SK-N-SH (cell line): Measurements from ENCODE around the gene MRPS5. TPM values are rescaled to one million over a fixed set of nuclear protein-coding genes. Genes with fewer than 3 reads are reported as not detected.

Experiments
- CTCF ChIA-PET: fragments of 300-600, 350-600 bp; formaldehyde crosslinking; extraction: SDS; loops from one replicate; lab custom pipeline; 2021; lab: Yijun Ruan, JAX
- POLR2A ChIA-PET: fragments of 350-600 bp; sonication (Branson Sonifier 250); formaldehyde crosslinking; extraction: SDS; loops from one replicate; lab custom pipeline; 2020; ENCODE audit warnings: antibody characterized with exemption, inconsistent platforms; lab: Yijun Ruan, JAX
- DNase-seq: peaks from one replicate; pipeline ENCODE4 v3.0.0; 2012
- H2AFZ ChIP-seq: fragments of 200-600 bp; sonication (generic); 2 replicates; pipeline ENCODE4 v1.8.1; 2016; ENCODE audit warnings: antibody characterized with exemption, mild to moderate bottlenecking, low read depth
- H3F3A ChIP-seq: fragments of 200-600 bp; sonication (generic); replicated peaks from 2 replicates; pipeline ENCODE3; 2016; ENCODE audit warnings: antibody characterized with exemption, mild to moderate bottlenecking; ENCODE audit not compliant: insufficient read depth
- H3K27ac ChIP-seq, 2 experiments: fragments of 200-500 bp in 1 of 2; fragments of 200-600 bp in 1 of 2; sonication (Bioruptor generic) in 1 of 2; sonication (generic), shearing (Covaris generic) in 1 of 2; 2 replicates each; pipeline versions ENCODE4 v1.5.1 to v1.6.1; 2014 to 2016; ENCODE audit warnings: low read depth in 2 of 2, inconsistent platforms in 1 of 2, low read length in 1 of 2, mild to moderate bottlenecking in 1 of 2, mixed read lengths in 1 of 2
- H3K27me3 ChIP-seq: fragments of 200-600 bp; sonication (generic), shearing (Covaris generic); 2 replicates; pipeline ENCODE4 v1.6.1; 2016; ENCODE audit warnings: mixed run types; ENCODE audit not compliant: insufficient read depth
- H3K36me3 ChIP-seq, 2 experiments: fragments of 200-500 bp in 1 of 2; fragments of 200-600 bp in 1 of 2; sonication (Bioruptor generic) in 1 of 2; sonication (generic) in 1 of 2; replicated peaks in 1 of 2; 2 replicates each; pipeline versions ENCODE3 to v1.5.1; 2014 to 2016; ENCODE audit warnings: low read length in 1 of 2, mild to moderate bottlenecking in 1 of 2; ENCODE audit not compliant: insufficient read depth in 2 of 2, control insufficient read depth in 1 of 2
- H3K4me1 ChIP-seq, 2 experiments: fragments of 200-500 bp in 1 of 2; fragments of 200-600 bp in 1 of 2; sonication (Bioruptor generic) in 1 of 2; sonication (generic), shearing (Covaris generic) in 1 of 2; 2 replicates each; pipeline versions ENCODE4 v1.5.1 to v1.6.1; 2014 to 2016; ENCODE audit warnings: low read depth in 1 of 2, low read length in 1 of 2, mixed run types in 1 of 2; ENCODE audit not compliant: insufficient read depth in 2 of 2, control insufficient read depth in 1 of 2
- H3K4me2 ChIP-seq: fragments of 200-600 bp; sonication (generic), shearing (Covaris generic); 2 replicates; pipeline ENCODE4 v1.6.1; 2017; ENCODE audit warnings: mixed run types
- H3K4me3 ChIP-seq, 2 experiments: fragments of 200-500 bp in 1 of 2; fragments of 200-600 bp in 1 of 2; sonication (Bioruptor generic) in 1 of 2; sonication (generic), shearing (Covaris generic) in 1 of 2; 2 replicates each; pipeline versions ENCODE4 v1.5.1 to v1.8.1; 2014 to 2016; ENCODE audit warnings: low read depth in 2 of 2, inconsistent platforms in 1 of 2, low read length in 1 of 2, mild to moderate bottlenecking in 1 of 2, mixed read lengths in 1 of 2, moderate library complexity in 1 of 2
- H3K79me2 ChIP-seq: fragments of 200-600 bp; sonication (generic); 2 replicates; pipeline ENCODE4 v1.8.1; 2017; ENCODE audit warnings: mild to moderate bottlenecking; ENCODE audit not compliant: insufficient read depth
- H3K9ac ChIP-seq: fragments of 200-600 bp; sonication (generic); 2 replicates; pipeline ENCODE4 v1.6.1; 2017; ENCODE audit warnings: mixed run types
- H3K9me2 ChIP-seq: fragments of 200-600 bp; sonication (generic); 2 replicates; pipeline ENCODE4 v1.6.1; 2017; ENCODE audit warnings: mixed run types
- H3K9me3 ChIP-seq: fragments of 200-600 bp; sonication (generic); 2 replicates; pipeline ENCODE4 v1.6.1; 2017; ENCODE audit warnings: mixed run types, mild to moderate bottlenecking, moderate library complexity
- H4K20me1 ChIP-seq: fragments of 200-600 bp; sonication (generic); 2 replicates; pipeline ENCODE4 v1.6.1; 2017; ENCODE audit warnings: mild to moderate bottlenecking, mixed run types; ENCODE audit not compliant: insufficient read depth
- CTCF ChIP-seq: fragments of 200-600 bp; sonication (generic); IDR thresholded peaks from 2 replicates; pipeline ENCODE4 v1.6.1; 2017; ENCODE audit warnings: antibody characterized with exemption, mild to moderate bottlenecking, moderate library complexity
- ELF1 ChIP-seq: IDR thresholded peaks from 2 replicates; pipeline ENCODE4 v1.4.0; 2012
- FOXJ3 ChIP-seq: sonication (generic); formaldehyde crosslinking; IDR thresholded peaks from 2 replicates; pipeline ENCODE4 v1.5.1; 2020; ENCODE audit warnings: mild to moderate bottlenecking, missing genetic modification reagents
- IRF3 ChIP-seq: fragments of 150-350 bp; IDR thresholded peaks from 2 replicates; pipeline ENCODE4 v1.6.1; 2016; ENCODE audit warnings: mild to moderate bottlenecking, low read depth, low read length
- NRF1 ChIP-seq: IDR thresholded peaks from 2 replicates; pipeline ENCODE4 v1.6.1; 2012; ENCODE audit warnings: low read depth, mild to moderate bottlenecking, low read length
- RFX5 ChIP-seq: IDR thresholded peaks from 2 replicates; pipeline ENCODE4 v1.6.1; 2012; ENCODE audit warnings: mild to moderate bottlenecking, improper control_type of control experiment, low read length
- TEAD4 ChIP-seq: IDR thresholded peaks from 2 replicates; pipeline ENCODE4 v1.4.0; 2012; ENCODE audit warnings: mild to moderate bottlenecking, borderline replicate concordance; ENCODE audit not compliant: insufficient read depth
- USF1 ChIP-seq: IDR thresholded peaks from 2 replicates; pipeline ENCODE4 v1.4.0; 2012; ENCODE audit warnings: low read depth, borderline replicate concordance
- WGBS: methylation state at CpG from one replicate; pipeline ENCODE4 v1.1.6; 2017; ENCODE audit warnings: low lambda C conversion rate; 5-methylcytosine and 5-hydroxymethylcytosine counted together
- polyA plus RNA-seq, 3 experiments: library from polyadenylated mRNA; depleted of rRNA; stranded (reverse); fragments of >200 nt; gene quantifications; 2 replicates each; pipeline ENCODE4 v1.2.3, GENCODE V29; 2012

Gene MRPS5
- polyA plus RNA-seq, 1 of the 3 experiments (the other 2 are of a cell fraction) = 32.8 TPM

GRCh38 chr2:95041060-95041823 is 80.4 kb downstream of the MRPS5 start:
- Histone ChIP-seq H3K4me2 (no peak overlapping the region), H3F3A (peaks cover 28% of the 10 kb centered on the region), H3K27me3 (peaks cover 24% of the 10 kb centered on the region; the same call in 1 of the 2 replicates), H3K27ac (no peak overlapping the region), H3K79me2 (no peaks in the 10 kb centered on the region), H3K9me3 (no peaks in the 10 kb centered on the region), H3K9ac (no peak overlapping the region), H3K36me3 (no peaks in the 10 kb centered on the region), H2AFZ (no peak overlapping the region), H3K4me1 (no peaks in the 10 kb centered on the region), H3K9me2 (no peaks in the 10 kb centered on the region), H3K4me3 (no peak overlapping the region), H4K20me1 (no peaks in the 10 kb centered on the region)
- WGBS = 53% methylated on average over 10 of the region's 10 CpGs
- no peak for TF ChIP-seq NRF1
- TF ChIP-seq RFX5 = no peak
- TF ChIP-seq USF1 = no peak
- CTCF ChIA-PET = interaction anchor here (1.1 to 1.4 kb wide), 2 partner anchors 35 to 74 kb away, joined by 3 to 4 read pairs; no protein-coding TSS in a partner anchor
- no peak for DNase-seq
- POLR2A ChIA-PET = no interaction called here

- TF ChIP-seq FOXJ3 (CRISPR knock-in tag) (no peak), IRF3 (no peak)
- H2AFZ ChIP-seq = no peak overlapping the region
- H3K9me3 ChIP-seq = no peaks in the 10 kb centered on the region
- H3K27me3 ChIP-seq = peaks cover 24% of the 10 kb centered on the region; the same call in 1 of the 2 replicates
- no peaks in the 10 kb centered on the region for H3K4me1 ChIP-seq
- ChIA-PET POLR2A (no interaction called here), CTCF (no interaction called here)
- no peak overlapping the region for H3K4me3 ChIP-seq
- H3K4me2 ChIP-seq = no peak overlapping the region
- H3F3A ChIP-seq = peaks cover 28% of the 10 kb centered on the region
- no peaks in the 10 kb centered on the region for H3K9me2 ChIP-seq
- no peak overlapping the region for H3K9ac ChIP-seq
- no peaks in the 10 kb centered on the region for H4K20me1 ChIP-seq
- no peaks in the 10 kb centered on the region for H3K79me2 ChIP-seq
- no peaks in the 10 kb centered on the region for H3K36me3 ChIP-seq
- WGBS = 20% methylated on average over 6 of the region's 6 CpGs
- DNase-seq = no peak
- no peak overlapping the region for H3K27ac ChIP-seq
These were observed 81.2 kb downstream of the MRPS5 start for GRCh38 chr2:95040426-95040825.

- CTCF ChIA-PET = interaction anchor here (0.6 kb wide), 1 partner anchor 15 kb away, joined by 3 read pairs; no protein-coding TSS in a partner anchor
- POLR2A ChIA-PET = no interaction called here
These were observed 81.6 kb downstream of the MRPS5 start for GRCh38 chr2:95039978-95040377.

More at GRCh38 chr2:95039978-95040377, 81.6 kb downstream of the MRPS5 start:
- Histone ChIP-seq H3K36me3 (no peaks in the 10 kb centered on the region), H3K9me2 (no peaks in the 10 kb centered on the region), H3K27me3 (peaks cover 21% of the 10 kb centered on the region; the same call in 1 of the 2 replicates), H3K4me2 (no peak overlapping the region), H3K4me3 (no peak overlapping the region), H3K9me3 (no peaks in the 10 kb centered on the region), H4K20me1 (no peaks in the 10 kb centered on the region), H3F3A (peaks cover 28% of the 10 kb centered on the region), H2AFZ (no peak overlapping the region), H3K9ac (no peak overlapping the region), H3K4me1 (no peaks in the 10 kb centered on the region), H3K79me2 (no peaks in the 10 kb centered on the region), H3K27ac (no peak overlapping the region)
- no peak for DNase-seq
- 57% methylated on average over 6 of the region's 6 CpGs for WGBS
- no peak for TF ChIP-seq CTCF
- TF ChIP-seq ELF1 = no peak
- TF ChIP-seq TEAD4 = no peak
